GM12873 (cell line): Measurements from ENCODE around the gene ATP4A.
A peak's percentile ranks its signal among the peaks of the same experiment; 100 is the strongest.

Experiments used
- CTCF ChIP-seq: IDR thresholded peaks from 2 replicates; pipeline ENCODE4 v1.5.1; 2012; ENCODE audit warnings: low read depth, mild to moderate bottlenecking, moderate library complexity, low read length, control low read depth; ENCODE audit not compliant: insufficient read depth; ENCODE audit errors: missing control alignments

ATP4A gene

GRCh38 chr19:35556846-35557538 lies 6.5 kb downstream of the ATP4A start:
- no peak for TF ChIP-seq CTCF

GRCh38 chr19:35556025-35556590 lies 7.3 kb downstream of the ATP4A start:
- TF ChIP-seq CTCF, result no peak

DNA sequence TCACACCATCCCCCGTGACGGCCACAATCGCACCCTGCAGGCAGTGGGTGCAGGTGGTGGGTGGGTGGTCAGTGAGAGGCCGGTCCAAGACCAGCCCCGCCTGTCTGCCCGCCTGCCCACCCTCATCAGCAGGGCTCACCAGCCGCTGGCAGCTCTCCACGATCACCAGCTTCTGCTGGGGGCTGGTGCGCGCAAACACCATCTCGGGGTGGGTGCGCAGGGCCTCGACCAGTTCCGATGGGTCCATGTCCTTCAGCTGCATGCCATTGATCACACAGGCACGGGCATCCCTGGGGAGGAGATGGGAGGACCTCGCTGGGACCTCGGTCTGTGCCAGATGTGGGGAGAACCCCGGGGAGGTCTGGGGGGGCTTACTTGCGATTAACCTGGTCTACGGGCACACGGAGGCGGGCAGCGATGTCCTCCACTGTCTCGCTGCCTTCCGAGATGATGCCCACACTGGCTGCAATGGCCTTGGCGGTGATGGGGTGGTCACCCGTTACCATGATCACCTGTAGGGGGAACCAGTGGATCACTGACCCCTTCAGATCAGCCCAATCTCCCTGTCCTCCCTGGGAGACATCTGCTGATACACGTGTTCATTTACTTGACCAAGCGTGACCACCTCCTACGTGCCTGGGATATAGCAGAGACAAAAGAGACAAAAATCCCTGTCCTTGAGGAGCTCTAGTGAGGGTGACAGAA lies 8.0 kb downstream of the ATP4A start:
- peak; percentile 47 for TF ChIP-seq CTCF

DNA sequence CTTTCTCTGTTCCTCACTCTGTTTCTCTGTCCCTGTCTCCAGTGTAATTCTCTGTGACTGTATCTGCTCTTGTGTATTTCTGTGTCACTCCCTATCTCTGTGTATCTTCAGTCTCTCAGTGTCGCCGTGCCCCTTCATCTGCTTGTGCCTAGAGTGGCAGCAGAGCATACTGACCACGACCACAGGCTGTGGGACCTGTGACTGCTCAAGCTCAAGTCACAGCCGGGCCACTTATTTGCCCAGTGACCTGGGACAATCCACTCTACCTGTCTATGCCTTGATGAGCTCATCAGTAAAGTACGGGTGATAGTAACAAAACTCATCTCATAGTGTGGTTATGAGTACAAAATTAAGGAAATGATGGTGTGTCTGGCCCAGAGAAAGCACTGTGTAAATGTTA lies 9.4 kb downstream of the ATP4A start:
- TF ChIP-seq CTCF, result no peak

DNA sequence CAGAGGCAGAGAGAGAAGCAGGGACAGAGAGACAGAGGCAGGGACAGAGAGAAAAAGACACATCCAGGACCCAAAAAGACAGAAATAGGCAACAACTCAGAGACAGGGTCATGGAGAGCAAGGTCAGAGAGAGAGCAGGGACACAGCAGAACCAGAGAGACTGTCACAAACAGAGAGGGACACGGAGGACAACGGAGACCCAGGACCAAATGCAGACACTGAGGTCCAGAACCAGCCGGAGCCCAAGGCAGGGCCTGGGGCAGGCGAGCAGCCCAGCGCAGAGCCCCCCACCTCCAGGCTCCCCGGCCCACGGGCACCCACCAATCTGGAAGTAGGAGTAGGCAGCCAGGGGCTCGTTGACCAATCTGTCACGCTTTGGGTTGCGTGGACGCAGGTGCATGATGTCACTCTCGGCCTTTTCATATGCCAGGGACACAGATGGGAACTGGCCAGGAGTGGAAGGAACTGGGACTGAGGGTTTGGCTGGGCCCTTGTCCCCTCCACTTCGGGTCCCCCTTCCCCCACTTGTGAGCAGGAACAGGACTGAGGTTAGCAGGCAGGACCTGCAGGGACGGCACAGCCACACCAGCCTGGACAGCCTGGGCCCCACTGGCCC lies 10.0 kb downstream of the ATP4A start:
- TF ChIP-seq CTCF, result no peak

GRCh38 chr19:35552534-35553384 lies 10.7 kb downstream of the ATP4A start:
- TF ChIP-seq CTCF, result no peak
